GM19452 (cell line): Measurements from ENCODE around the gene DGKH.
"Not testable (repeated sequence)": the region's sequence is repeated elsewhere in the genome, so short reads cannot be mapped to it uniquely, and the experiment has no call there.

Experiments used
- ATAC-seq: cut with Tn5 transposase; IDR thresholded peaks from one replicate; pipeline ENCODE4 v1.9.1; 2021; ENCODE audit not compliant: unreplicated experiment

DGKH gene

DNA sequence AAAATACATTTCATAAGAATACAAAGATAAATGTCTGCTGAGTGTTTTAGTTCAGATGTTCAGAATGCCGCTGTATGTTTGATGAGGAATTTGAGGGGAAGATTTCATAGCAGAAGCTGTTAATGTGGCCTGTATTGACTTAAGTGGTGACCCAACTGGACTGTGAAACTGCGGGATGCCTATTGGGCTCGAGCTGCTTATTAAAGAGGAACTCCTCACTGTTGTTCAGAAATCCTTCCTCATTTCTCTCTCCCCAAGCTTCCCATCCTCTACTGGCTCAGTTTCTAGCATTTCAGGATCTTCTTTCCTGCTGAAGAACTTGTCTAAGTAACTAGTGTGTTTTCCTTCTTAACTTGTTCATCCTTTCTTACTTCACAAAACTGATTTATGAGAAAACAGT lies 20.4 kb downstream of the DGKH start:
- ATAC-seq, result no peak

DNA sequence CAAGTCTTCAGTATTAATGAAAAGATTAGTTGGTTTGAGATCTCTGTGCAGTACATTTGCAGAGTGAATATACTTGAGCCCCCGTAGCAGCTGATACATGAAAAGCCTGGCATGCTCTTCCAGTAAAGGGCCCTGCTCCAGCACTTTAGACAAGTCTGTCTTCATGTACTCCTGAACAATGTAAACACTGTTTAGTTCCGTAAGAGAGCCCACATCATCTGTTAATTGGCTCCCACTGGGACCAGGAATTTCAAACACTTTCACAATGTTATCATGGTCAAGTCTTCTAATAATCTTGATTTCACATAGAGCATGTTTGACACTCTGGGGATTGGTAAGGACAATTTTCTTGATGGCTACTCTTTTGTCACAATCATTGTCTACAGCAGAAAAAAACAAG lies 22.2 kb downstream of the DGKH start:
- not testable (repeated sequence) for ATAC-seq

DNA sequence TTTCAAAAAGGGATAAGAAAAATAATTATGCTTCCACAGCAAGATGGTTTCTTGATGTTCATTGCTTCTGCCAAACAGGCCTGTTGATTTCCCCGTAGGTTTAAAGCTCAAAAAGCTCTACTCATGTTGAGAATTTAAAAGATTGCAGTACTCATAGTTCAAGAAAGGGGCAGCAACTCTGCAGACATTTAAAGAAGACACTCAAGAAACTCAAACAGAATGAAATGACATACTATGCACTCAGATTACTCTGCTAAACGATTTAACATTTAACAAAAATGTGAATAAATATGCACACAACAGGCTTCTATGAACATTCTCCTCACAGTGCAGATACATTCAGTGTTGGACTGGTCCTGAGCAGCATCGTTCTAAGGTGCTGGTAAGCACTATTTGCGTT lies 22.7 kb downstream of the DGKH start:
- not testable (repeated sequence) for ATAC-seq

DNA sequence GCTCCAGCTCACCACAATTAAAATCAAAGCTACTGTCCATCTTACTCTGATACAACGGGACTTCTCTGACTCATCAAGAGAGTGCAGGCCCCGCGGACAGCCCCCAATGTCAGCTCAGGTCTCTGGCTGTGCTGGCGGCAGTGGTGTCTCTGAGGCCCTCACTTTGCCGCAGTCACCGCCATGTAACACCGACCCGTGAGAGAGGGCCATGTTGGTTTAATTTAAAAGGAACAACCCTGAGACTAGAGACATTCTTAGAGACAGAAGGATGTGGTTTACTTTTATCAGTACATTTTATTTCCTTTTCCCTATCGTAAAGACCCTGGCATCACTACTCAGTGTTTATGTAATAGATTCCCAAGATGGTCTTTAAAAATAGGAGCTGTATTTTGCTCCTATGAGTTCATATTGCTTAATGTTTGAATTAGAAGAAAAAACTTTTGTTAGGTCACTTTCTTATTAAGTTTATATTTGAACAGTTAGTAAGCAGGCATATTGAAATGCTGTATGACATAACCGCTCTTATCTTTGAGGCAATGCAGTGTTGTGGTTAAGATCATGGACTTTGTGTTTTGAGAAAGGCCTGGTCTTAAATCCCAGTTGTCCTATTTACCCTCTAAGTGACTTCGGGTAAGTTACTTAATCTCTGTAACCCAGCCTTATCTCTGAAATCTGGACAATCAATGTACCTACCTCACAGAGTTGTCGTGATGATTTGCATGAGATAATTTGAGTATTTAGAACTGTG lies 23.4 kb downstream of the DGKH start:
- no peak for ATAC-seq

DNA sequence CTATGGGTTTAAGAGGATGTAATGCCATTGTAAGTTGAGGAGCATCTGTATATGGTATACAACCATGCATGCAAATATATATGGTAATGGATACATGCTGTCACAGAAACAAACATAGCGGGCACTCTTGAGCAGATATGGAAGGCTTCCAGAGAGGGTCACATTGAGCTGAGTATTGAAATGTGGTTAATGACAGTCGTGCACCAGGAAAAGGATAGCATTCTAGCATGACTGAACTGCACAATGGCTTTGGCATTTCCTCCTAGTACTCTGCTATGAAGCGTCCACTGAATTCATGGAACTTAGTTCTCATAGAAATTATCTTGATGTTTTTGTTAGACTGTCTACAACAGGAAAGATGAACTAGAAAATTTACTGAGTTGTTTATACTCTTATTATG lies 25.2 kb downstream of the DGKH start:
- ATAC-seq, result no peak

DNA sequence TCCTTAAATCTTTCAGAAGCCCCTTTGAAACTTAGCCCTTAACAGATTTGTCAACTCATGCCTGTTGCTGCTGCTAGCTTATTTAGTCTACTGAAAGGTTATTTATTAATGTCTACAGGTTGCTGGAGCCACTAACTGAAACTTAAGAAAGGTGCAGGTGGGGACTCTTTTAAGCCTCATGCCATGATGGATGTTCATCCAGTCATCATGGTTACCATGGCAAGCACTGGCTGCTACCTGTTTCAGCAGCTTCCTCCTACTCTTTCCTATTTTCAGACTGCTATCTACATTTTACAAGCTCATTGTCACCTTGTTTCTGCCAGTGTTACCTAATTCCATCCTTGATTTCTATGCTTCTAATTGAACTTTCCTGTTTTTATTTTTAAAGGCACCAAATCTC lies 27.1 kb downstream of the DGKH start:
- no peak for ATAC-seq

DNA sequence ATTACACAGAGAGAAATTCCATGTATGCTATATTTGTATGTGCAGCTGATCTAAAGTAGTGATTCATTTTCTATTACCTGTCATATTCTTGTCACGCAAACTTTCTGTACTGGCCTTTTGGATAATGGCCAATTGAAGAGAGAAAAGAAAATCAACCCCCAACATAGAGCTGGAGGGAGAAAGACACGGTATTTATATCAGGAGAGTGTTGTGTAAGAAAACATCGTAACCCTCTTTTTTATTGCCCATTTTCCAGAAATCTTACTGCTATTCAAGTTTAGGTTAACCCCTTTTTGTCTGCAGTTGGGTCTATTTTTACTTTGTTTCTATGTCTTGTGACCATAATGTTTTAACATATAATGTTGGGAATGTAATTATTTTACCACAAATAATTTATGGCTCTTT lies 27.9 kb downstream of the DGKH start:
- no peak for ATAC-seq

DNA sequence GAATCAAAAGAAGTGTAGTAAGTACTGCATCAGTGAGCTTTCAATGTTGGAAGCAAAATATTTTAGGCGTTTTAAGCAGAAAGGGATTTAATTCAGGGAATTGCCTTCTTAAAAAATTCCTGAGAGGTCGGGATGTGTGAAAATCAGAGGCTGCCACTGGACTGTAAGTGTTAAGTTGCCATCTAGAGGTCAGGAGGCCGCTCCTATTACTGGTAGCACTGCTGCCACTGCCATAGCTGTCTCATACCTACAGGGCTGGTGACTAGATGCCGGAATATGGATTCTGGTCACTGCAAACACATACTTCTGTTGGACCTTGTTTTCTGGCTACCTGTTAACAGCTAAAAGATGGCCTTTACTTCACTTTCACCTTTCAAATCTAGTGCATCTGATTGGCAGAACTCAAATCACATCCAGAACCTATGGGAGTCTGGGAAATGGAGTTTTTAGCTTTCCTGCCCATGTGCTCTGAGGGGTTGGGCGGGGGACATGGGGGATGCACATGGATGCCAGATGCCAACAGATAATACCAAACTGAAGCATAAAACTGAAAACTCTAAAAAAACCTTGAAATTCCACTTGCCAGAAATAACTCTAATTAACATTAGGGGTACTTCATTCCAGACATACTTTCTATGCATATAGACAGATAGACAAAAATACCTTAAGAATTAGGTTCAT lies 29.8 kb downstream of the DGKH start:
- no peak for ATAC-seq

DNA sequence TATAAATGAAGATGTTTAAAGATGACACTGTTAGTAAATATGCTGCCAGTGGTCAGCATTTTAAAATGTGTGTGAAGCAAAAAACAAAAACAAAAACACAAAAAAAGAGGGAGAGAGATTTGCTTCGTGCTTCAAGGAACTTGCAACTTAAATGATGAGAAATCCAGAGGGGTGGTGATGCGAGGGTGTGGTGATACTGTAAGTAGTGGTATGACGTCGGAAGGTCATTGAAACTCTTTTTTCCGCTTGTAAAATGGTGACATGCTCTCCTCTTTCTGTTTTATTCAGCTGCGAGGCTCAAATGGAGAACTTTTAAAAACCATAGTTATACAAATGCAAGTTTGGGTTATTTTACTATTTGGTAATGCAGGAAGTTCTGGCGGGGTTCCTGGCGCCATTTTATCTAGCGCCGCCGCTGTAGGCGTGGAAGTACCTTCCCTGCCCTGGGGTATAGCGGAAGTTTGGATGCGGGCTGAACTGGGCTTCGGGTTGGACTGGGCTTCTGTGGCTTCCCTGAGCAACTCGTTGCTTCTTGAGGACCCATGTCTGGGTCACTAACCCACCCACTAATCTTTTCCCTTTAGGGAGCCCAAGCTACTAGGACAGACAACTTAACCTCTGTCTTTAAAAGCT lies 34.8 kb downstream of the DGKH start:
- ATAC-seq, result no peak

DNA sequence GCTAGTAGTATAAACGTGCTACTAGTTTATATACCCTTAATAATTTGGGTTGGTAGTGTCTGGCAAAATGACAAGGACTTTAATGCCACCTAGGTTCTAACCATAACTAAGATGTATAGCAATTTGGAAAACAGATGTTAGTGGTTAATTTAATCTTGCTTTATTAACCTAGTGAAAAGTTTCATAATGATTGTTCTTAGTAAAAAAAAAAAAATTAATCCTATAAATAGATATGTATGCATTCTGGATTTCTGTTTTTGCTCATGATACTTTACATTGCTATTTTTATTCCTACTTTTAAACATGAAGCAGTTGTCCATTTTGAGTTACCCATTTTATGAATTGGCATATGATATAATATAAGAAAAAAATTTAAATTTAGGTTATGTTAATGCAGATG lies 36.3 kb downstream of the DGKH start:
- no peak for ATAC-seq

DNA sequence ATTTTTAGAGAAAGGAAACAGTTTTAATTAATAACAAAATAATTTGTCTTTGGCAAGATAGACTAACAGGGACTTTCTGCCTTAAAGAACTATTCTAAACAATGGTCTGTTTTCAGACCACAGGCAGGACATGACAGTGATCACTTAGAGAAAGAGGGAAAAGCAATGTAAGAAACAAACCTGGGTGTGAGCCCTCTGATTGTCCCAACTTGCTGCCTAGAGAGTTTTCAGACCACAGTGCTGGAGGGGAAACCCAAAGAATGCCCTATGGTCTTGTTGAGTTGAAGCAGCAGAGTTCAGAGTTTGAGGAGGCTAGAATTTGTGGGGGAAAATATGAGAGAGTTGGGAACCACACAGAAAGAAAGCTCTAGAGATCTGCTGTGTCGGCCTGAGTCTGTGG lies 38.1 kb downstream of the DGKH start:
- ATAC-seq, result no peak

DNA sequence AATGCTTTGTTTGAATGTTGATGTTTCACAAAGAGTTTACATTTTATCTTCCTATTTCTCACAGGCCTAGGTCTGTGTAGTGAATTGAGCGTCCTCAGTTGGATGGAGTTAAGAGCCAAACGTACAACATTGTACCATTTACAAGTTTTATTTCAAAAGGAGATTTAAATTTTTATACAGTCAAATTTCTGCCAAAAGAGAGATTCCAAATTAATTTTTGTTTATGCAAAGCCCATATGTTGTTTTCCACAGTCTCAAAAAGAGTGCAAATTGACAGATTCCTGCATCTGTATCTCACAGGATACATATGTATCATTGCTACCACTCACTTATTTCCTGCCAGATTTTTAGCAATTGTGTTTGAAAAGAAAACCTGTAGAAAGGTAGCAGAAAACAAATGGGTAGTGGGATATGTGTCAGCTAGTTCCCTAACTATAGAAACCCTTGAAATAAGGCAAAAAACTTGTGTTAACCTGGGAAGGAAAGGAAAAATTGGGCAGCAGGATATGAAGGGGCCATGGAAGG lies 46.1 kb downstream of the DGKH start:
- no peak for ATAC-seq

DNA sequence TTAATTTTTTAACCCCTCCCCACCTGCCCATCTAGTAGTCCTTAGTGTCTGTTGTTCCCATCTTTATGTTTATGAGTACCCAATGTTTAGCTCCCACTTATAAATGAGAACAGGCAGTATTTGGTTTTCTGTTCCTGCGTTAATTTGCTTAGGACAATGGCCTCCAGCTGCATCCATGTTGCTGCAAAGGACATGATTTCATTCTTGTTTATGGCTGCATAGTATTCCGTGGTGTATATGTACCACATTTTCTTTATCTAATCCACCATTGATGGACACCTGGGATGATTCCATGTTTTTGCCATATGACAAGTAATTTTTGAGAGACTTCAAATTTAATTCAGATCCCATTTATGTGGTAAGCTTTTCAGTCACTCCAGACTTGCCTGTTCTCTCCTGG lies 47.8 kb downstream of the DGKH start:
- ATAC-seq, result not testable (repeated sequence)

DNA sequence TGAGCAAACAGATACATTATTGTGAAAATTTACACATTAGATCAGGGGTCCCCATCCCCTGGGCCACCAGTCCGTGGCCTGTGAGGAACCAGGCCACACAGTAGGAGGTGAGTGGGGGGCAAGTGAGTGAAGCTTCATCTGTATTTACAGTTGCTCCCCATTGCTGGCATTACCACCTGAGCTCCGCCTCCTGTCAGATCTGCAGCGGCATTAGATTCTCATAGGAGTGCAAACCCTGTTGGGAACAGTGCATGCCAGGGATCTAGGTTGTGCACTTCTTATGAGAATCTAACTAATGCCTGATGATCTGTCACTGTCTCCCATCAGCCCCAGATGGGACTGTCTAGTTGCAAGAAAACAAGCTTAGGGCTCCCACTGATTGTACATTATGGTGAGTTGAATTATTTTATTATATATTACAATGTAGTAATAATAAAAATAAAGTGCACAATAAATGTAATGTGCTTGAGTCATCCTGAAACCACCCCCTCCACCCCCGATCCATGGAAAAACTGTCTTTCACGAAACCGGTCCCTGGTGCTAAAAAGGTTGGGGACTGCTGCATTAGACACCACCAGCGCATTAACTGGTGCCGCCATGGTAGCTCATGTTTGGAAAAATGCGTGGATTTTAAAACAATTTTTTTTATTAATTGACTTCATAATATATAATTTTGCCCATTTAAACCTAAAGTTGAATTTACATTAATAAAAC lies 51.7 kb downstream of the DGKH start:
- ATAC-seq, result no peak

DNA sequence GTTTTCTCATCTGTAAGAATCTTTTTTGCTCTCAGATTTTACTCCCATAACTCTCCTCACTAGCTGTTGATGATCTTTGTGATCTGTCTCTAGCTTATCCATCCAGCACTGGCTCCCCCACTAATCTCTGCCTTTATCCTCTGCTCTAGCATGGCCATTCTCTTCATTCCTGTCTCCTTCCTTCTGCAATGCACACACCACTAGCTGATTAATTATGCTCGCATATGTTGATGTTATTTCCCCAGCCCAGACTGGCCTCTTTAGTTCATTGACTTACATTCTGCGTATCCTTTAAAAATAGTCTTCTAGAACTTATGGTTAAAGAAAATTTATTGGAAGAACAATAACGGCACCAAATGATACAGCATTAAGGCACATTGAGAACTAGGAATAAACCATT lies 52.5 kb downstream of the DGKH start:
- ATAC-seq, result no peak

DNA sequence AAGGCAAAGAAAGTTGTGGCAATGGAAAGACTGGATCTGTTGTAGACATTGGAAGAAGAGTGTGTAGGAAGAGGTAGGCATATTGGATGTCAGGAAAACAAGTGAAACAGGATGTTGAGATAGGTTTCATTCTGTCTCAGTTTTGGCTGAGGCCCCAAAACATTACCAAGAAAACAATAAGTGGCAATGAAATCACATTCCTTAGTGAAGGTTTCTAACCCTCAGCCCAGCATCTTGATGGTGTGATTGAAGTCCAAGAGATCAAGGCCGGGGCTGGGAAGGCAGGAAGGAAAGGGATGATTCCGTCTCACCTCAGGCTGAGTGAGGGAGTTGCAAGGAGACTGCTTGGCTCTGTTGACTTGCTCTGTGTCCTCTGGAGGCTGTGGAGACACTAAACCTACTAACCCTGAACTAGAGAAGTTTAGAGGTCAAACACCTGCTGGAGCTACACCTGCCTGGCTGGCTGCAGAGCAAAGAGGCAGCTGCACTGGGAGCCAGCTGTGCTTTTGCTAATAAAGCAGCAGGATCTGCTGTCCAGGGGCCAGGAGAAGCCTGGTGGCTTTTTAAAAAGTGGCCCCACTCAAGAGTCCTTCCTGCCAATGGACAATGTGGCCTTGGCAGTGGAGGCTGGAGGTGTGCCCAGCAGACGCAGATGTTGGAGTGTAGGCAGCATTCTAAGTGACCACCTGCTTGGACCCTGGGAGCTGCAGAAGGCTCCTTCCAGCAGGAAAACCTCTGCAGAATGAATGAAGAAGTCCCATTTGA lies 53.6 kb downstream of the DGKH start:
- ATAC-seq, result no peak

DNA sequence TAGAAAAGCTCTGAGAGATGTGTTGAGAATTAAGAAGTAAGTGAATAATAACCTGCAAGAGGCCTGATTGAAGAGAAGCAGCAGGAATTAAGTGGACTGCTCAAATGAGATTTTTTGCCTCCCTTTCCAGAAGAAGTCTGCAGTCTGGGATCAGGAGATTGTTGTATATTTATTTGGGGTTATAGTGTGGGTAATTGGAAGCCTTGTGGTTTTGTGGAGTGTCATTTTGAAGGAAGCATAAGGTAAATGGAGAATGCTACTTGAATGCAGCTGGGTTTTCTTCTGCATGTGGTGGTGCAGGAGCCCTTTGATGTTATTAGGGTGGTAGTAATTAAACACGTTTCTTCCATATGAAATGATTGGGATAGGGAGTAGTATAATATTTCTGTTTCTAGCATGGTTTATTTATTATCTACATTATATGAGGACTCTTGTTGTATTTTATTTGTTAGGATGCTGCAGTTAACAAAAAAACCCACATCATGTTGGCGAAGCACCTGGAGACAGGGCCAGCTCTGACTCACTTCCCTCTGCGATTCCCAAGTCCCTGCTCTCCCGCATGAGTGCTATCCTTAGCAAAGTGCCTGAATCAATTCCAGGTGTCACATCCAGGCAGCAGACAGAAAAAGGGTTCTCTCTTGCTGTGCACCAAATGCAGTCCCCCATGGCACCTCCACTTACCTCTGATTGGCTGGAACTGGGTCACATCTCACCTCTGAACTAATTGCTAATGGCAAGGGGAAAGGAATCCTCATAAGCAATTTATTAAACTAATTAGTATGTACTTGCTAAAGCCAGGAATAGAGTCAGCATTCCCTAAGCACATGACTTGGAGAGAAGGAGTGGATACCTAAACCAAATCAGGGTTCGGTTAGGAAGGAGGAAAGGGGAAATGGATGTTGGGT lies 54.8 kb downstream of the DGKH start:
- ATAC-seq, result no peak

DNA sequence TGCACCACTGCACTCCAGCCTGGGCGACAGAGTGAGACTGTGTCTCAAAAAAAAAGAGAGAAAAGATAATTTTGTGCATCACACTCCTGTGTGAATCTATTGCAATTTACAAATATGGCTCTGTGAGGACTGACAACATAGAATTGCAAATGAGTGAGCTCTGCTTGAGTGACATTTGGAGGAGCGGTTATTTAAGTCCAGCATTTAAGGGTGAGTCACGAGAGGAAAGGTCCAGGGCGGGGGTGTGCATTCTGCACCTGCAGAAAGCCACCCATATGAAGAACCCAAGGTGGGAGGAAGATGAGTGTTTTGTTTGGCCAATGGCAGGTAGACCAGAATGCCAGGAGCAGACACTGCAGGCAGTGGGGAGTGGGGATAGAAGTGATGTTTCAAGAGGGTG lies 58.5 kb downstream of the DGKH start:
- no peak for ATAC-seq

DNA sequence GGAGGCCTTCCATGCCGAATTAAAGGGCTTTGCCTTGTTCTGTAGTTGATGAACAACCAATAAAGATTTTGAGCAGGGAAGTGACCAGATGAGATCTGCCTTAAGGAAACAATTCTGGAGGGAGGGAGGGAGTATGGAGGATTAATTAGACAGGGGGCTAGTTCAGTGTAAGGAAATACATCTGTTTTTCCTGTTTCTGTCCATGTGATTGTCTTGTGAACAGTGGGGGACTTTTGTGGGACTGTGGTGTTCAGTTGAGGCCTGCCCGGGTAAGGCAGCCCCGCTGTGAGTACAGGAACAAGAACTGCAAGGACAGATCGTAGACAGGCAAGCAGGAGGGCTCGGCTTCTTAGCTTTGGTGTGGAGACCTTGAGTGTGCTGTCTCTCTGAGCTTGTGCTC lies 59.0 kb downstream of the DGKH start:
- ATAC-seq, result no peak

DNA sequence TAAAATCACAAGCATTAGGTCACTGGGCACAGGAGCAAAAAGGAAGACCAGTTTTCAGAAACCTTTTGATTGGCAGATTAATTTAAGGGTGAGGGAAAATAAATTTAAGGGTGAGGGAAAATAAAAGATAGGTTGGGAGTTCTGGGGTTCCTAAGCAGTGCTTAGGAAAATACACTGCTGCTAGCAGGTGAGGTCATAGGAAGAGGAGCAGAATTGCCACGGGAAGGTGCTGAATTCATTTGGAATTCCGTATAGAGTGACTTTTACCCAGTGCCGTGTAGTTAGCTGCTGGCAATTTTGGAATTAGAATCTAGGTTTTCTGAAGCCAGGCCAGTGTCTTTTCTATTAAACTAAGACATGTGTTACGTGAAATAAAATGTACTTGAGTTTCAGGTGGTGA lies 59.8 kb downstream of the DGKH start:
- ATAC-seq, result no peak
